RPMI7951 (cell line): ENCODE measurements around the gene SYT8. TPM values are rescaled to one million over a fixed set of nuclear protein-coding genes. Genes with fewer than 3 reads are reported as not detected.
A peak's percentile ranks its signal among the peaks of the same experiment; 100 is the strongest.
"Not testable (repeated sequence)": the region's sequence is repeated elsewhere in the genome, so short reads cannot be mapped to it uniquely, and the experiment has no call there.

Source experiments
- DNase-seq: peaks from one replicate; pipeline ENCODE4 v3.0.0-alpha.2; 2012; ENCODE audit warnings: low read depth
- total RNA-seq: library from RNA; depleted of rRNA; stranded (reverse); fragments of >200 nt; shearing (Covaris generic); gene quantifications from 2 replicates; pipeline ENCODE4 v1.2.3, GENCODE V29; 2014

The SYT8 gene
- total RNA-seq, 1 experiment from 2014 or later, result not detected

GRCh38 chr11:1872267-1872985 lies 37.6 kb downstream of the SYT8 start:
- DNase-seq, result no peak

- peak; percentile 35 for DNase-seq
Observed at GRCh38 chr11:1873048-1873812, 38.4 kb downstream of the SYT8 start.

GRCh38 chr11:1873813-1874150 lies 39.0 kb downstream of the SYT8 start:
- not testable (repeated sequence) for DNase-seq

GRCh38 chr11:1874441-1875092 lies 39.8 kb downstream of the SYT8 start:
- DNase-seq, result not testable (repeated sequence)

GRCh38 chr11:1875093-1875850 lies 40.5 kb downstream of the SYT8 start:
- no peak for DNase-seq

GRCh38 chr11:1875851-1876301 lies 41.1 kb downstream of the SYT8 start:
- not testable (repeated sequence) for DNase-seq

- DNase-seq, result peak; percentile 47
Observed at GRCh38 chr11:1876361-1877063, 41.7 kb downstream of the SYT8 start.

- DNase-seq, result peak; percentile 33
Observed at GRCh38 chr11:1877211-1878136, 42.7 kb downstream of the SYT8 start.

- no peak for DNase-seq
Observed at GRCh38 chr11:1878137-1879031, 43.6 kb downstream of the SYT8 start.

GRCh38 chr11:1879342-1879940 lies 44.7 kb downstream of the SYT8 start:
- no peak for DNase-seq

GRCh38 chr11:1879941-1880720 lies 45.3 kb downstream of the SYT8 start:
- no peak for DNase-seq

- DNase-seq, result no peak
Observed at GRCh38 chr11:1880746-1881441, 46.1 kb downstream of the SYT8 start.

GRCh38 chr11:1881442-1882264 lies 46.9 kb downstream of the SYT8 start:
- no peak for DNase-seq

- peak; percentile 38 for DNase-seq
Observed at GRCh38 chr11:1882265-1883238, 47.8 kb downstream of the SYT8 start.
